Measurements from ENCODE around the gene ARHGEF1. TPM values are rescaled to one million over a fixed set of nuclear protein-coding genes. Genes with fewer than 3 reads are reported as not detected.

ARHGEF1 gene
- total RNA-seq, 2 donors from 2014 or later: 89.9 to 116 TPM

GRCh38 chr19:41883821-41884733 lies 1.1 kb downstream of the ARHGEF1 start:
- Mint-ChIP-seq H3K4me1 (peaks cover 30% of the 10 kb centered on the region), H3K27me3 (ENCODE audit: insufficient read depth) (peaks cover 29% of the 10 kb centered on the region), H3K27ac (peak overlapping the region; percentile 88), H3K4me3 (peak overlapping the region; percentile 68), H3K9me3 (no peaks in the 10 kb centered on the region), H3K36me3 (ENCODE audit: low read depth) (peaks cover 7% of the 10 kb centered on the region)
- no peaks in the 10 kb centered on the region for H3K27me3 ChIP-seq (ENCODE audit: control insufficient read depth, insufficient read depth, low read length, poor library complexity, severe bottlenecking)
- 0% methylated on average over 50 to 66 of the region's 66 CpGs for WGBS, 2 experiments (ENCODE audit: insufficient coverage in 1 of 2, insufficient read length in 1 of 2)
- peak overlapping the region; percentile 90 for H3K4me3 ChIP-seq (ENCODE audit: low read length)
- peak overlapping the region; percentile 68 for H3K9ac ChIP-seq (ENCODE audit: extremely low read depth, low read length, poor library complexity, severe bottlenecking)
- no peak for TF ChIP-seq CTCF (conservative IDR thresholded peaks at IDR 0.05)
- H3K4me1 ChIP-seq (ENCODE audit: control insufficient read depth, insufficient read depth, low read length): no peaks in the 10 kb centered on the region
- H3K27ac ChIP-seq (ENCODE audit: low read depth, low read length): no peak overlapping the region
- H3K36me3 ChIP-seq (ENCODE audit: control insufficient read depth, insufficient read depth, low read length): peaks cover 3% of the 10 kb centered on the region
- peak; percentile 98 for DNase-seq
- H3K9me3 ChIP-seq (ENCODE audit: control insufficient read depth, low read length): no peaks in the 10 kb centered on the region

- no peak for TF ChIP-seq CTCF (conservative IDR thresholded peaks at IDR 0.05)
- H3K27ac Mint-ChIP-seq: peak overlapping the region; percentile 63
- Histone ChIP-seq H3K36me3 (ENCODE audit: control insufficient read depth, insufficient read depth, low read length) (peaks cover 18% of the 10 kb centered on the region), H3K4me1 (ENCODE audit: control insufficient read depth, insufficient read depth, low read length) (no peaks in the 10 kb centered on the region), H3K27me3 (ENCODE audit: control insufficient read depth, insufficient read depth, low read length, poor library complexity, severe bottlenecking) (no peaks in the 10 kb centered on the region), H3K27ac (ENCODE audit: low read depth, low read length) (no peak overlapping the region), H3K4me3 (ENCODE audit: low read length) (no peak overlapping the region), H3K9me3 (ENCODE audit: control insufficient read depth, low read length) (no peaks in the 10 kb centered on the region), H3K9ac (ENCODE audit: extremely low read depth, low read length, poor library complexity, severe bottlenecking) (no peak overlapping the region)
- DNase-seq: no peak
- WGBS, 2 experiments (ENCODE audit: insufficient coverage in 1 of 2, insufficient read length in 1 of 2): 83 to 92% methylated on average over 7 to 13 of the region's 13 CpGs
- peak overlapping the region; percentile 24 for H3K4me3 Mint-ChIP-seq
- peaks cover 30% of the 10 kb centered on the region for H3K4me1 Mint-ChIP-seq
- H3K27me3 Mint-ChIP-seq (ENCODE audit: insufficient read depth): peaks cover 6% of the 10 kb centered on the region
- H3K9me3 Mint-ChIP-seq: no peaks in the 10 kb centered on the region
- H3K36me3 Mint-ChIP-seq (ENCODE audit: low read depth): peaks cover 21% of the 10 kb centered on the region
Observed at GRCh38 chr19:41886761-41887710, 4.1 kb downstream of the ARHGEF1 start.

GRCh38 chr19:41887711-41888382 lies 4.9 kb downstream of the ARHGEF1 start:
- WGBS, 2 experiments (ENCODE audit: insufficient coverage in 1 of 2, insufficient read length in 1 of 2): 27 to 33% methylated on average over 6 to 17 of the region's 17 CpGs
- Histone ChIP-seq H3K4me1 (ENCODE audit: control insufficient read depth, insufficient read depth, low read length) (no peaks in the 10 kb centered on the region), H3K9me3 (ENCODE audit: control insufficient read depth, low read length) (no peaks in the 10 kb centered on the region), H3K27ac (ENCODE audit: low read depth, low read length) (no peak overlapping the region), H3K27me3 (ENCODE audit: control insufficient read depth, insufficient read depth, low read length, poor library complexity, severe bottlenecking) (no peaks in the 10 kb centered on the region), H3K36me3 (ENCODE audit: control insufficient read depth, insufficient read depth, low read length) (peaks cover 18% of the 10 kb centered on the region), H3K4me3 (ENCODE audit: low read length) (peak overlapping the region; percentile 65), H3K9ac (ENCODE audit: extremely low read depth, low read length, poor library complexity, severe bottlenecking) (no peak overlapping the region)
- Mint-ChIP-seq H3K9me3 (no peaks in the 10 kb centered on the region), H3K27me3 (ENCODE audit: insufficient read depth) (no peaks in the 10 kb centered on the region), H3K4me3 (peak overlapping the region; percentile 46), H3K4me1 (peaks cover 24% of the 10 kb centered on the region), H3K27ac (peak overlapping the region; percentile 92), H3K36me3 (ENCODE audit: low read depth) (peaks cover 21% of the 10 kb centered on the region)
- DNase-seq: peak; percentile 97
- peak; percentile 75 for TF ChIP-seq CTCF (conservative IDR thresholded peaks at IDR 0.05)
